HG02884 (cell line): ENCODE results near the gene FADS2.

Experiments
- ATAC-seq: cut with Tn5 transposase; IDR thresholded peaks from one replicate; pipeline ENCODE4 v1.9.1; 2021; ENCODE audit warnings: mild to moderate bottlenecking, moderate library complexity; ENCODE audit not compliant: unreplicated experiment

FADS2 gene

DNA sequence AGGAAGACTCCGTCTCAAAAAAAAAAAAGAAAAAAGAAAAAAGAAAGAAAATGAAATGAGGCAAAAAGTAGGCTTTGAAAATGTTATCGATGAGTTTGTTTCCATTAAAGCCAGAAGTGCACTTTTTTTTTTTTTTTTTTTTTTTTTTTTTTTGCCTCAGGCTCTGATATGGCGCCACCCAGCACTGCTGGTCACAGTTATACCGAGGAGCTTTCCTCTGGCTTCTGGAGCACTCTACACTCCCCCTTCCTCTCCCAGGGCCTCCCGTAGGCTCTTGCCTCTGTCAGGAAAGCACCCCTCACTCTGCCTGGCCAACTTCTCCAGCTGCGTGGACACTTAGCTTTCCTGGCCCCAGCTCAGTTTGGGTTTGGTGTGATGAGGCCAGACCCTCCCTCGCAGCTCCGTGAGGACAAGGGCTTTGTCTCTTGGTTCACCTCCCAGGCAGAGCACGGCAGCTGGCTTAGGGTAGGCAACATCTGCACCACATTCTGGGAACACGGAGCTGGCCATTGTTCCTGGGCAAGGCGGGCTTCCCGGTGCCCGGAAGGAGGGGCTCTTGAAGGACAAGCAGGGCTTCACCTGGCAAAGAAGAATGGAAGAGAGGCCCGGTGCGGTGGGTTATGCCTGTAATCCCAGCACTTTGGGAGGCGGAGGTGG is 16.9 kb downstream of the FADS2 start:
- no peak for ATAC-seq

DNA sequence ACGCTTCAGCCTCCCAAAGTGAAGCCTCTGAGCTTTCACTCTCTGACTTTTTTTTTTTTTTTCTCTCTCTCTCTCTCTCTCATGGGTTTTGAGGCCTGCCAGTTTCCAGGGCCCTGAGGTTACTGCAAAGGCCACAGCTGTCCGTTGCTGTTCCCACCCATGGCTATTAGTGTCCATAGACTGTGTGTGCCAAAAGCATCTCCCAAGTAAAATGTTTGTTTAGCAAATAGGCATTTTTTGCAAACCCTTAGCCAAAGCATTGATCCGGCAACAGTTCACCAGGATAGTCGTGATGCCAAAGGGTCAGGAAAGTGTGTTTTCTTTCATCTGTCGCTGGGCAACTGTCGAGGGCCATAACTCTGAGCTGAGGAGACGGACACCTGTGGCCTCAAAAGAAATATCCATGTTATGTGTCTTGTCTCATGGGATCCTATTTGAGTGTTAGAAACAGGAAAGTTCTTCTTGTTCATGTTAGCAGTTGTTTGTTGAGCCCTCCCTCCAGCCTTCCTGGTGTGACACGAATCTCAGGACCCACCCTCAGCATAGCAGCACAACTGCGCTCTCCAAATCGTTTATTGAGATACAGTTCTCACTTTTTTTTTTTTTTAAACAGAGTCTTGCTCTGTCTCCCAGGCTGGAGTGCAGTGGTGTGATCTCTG is 18.4 kb downstream of the FADS2 start:
- ATAC-seq, result no peak

DNA sequence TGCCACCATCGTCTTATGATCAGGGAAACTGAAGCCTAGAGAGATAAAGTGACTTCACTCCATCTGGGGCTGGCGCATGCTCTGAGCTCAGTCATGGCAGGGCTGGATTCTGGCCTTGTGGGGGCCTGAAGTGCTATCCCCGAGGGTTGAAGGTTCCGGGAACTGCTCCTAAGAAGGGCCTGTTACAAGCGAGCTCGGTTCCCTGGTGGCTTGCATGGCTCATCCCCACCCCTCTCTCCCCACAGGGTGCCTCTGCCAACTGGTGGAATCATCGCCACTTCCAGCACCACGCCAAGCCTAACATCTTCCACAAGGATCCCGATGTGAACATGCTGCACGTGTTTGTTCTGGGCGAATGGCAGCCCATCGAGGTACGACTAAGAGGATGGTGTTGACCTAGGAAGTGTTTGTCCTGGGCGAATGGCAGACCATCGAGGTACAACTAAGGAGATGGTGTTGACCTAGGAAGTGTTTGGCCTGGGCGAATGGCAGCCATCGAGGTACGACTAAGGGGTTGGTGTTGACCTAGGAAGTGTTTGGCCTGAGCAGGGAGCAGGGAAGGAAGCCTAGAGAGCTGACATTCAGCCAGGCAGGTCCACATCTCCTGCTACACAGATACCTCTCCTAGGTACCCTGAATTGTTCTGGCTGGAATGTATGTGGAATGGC is 19.9 kb downstream of the FADS2 start:
- ATAC-seq, result no peak

DNA sequence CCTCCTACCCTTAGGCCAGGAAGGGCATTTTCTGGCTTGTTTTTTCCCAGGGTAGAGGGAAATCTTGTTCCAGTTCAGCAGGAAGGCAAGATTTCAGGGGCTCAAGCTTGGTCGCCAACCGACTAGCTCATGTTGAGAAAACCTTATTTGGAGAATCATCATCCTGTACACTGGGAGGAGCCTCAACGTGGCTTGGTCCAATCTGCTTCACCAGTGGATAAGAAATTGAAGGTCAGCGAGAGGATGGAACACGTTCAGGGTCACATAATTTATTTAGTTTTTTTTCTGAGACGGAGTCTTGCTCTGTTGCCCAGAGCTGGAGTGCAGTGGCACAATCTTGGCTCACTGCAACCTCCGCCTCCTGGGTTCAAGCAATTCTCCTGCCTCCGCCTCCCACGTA is 20.5 kb downstream of the FADS2 start:
- ATAC-seq, result no peak

- ATAC-seq, result no peak
Measured at GRCh38 chr11:61850687-61851086, 22.6 kb downstream of the FADS2 start.

DNA sequence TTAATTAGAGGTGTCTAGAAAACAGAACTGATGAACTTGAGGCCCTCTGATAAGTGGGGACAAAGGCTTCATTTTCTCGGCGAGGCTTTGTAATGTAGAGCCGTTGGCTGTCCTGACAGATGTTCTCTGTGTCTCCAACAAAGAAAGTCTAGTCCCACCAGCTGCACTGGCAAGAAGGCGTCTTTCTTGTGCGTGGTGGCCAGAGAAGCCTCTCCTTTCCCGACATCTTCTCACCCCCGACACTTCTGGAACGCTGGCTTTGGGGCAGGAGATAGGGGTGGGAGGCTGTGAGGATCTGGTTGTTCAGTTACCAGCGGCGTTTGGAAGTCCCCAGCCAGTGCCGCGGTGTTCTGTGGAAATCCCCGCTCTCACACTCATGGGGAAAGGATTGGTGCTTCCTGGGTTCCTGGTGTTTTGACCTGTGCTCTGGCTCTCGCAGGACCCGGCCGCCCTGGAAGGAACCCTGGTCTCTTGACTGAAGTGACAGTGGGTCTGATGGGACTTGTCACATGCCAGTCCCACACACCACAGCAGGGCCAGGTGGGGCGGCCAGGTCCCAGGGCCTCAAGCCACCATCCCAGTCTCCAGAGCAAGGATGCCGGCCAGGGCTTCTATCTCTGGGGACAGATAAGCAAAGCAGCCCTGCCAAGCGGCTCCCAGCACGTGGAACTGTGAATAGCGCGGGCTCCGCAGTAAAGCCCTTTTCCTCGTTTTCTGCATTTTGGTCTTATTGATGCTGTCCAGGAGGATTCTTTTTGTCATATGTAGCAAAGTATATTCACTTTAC is 23.2 kb downstream of the FADS2 start:
- ATAC-seq, result no peak

- no peak for ATAC-seq
Measured at GRCh38 chr11:61851900-61852295, 23.8 kb downstream of the FADS2 start.

DNA sequence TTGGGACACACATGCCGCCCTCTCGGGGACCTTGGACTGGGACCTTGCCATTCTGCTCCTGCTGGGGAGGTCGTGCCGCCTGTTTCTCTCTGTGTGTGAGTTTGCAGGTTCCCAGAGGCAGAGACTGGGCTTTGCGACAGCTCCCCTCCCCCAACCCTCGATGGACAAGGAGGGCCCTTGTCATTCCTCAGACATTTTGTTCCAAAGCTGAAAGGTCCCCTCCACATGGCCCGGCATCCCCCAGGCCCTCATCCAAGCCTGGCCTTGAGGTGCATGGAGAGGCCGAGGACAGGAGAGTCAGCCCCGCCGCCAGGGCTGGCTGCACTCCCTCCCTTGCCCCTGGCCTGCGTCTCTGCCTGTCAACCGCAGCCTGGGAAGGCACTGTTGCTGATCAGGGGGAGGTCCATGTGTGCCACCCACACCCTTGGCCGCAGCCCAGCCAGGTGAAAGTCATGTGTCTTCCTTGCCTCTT is 25.6 kb downstream of the FADS2 start:
- ATAC-seq, result no peak

DNA sequence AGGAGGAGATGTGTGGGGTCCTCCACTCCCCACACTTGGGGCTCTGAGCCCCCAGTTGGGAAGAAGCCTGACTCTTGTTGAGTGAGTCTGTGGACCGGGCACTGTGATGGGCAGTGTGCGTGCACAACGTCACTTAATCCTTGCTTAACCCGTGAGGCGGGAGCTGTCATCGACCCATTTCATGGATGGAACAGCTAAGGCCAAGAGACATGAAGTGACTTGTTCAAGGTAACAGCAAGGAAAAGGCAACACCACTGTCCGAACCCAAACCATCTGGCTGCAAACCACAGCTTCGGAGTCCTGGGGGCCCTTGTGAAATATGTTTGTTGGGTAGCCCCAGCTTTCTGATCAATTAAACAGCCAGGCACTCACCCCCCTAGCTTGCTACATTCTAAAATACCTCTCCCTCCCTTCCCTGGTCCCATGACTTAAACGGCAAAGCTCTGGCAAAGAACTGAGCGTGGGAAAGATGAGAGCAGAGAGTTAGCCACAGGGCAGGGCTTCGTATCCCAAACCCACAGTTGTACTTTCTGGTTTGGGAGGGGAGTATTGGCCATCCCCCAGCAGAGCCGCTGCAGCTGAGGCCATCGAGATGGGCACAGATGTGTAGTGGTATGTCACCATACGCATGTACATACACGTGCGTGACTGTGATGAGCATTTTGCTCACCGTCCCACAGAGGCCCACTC is 26.3 kb downstream of the FADS2 start:
- ATAC-seq, result no peak

DNA sequence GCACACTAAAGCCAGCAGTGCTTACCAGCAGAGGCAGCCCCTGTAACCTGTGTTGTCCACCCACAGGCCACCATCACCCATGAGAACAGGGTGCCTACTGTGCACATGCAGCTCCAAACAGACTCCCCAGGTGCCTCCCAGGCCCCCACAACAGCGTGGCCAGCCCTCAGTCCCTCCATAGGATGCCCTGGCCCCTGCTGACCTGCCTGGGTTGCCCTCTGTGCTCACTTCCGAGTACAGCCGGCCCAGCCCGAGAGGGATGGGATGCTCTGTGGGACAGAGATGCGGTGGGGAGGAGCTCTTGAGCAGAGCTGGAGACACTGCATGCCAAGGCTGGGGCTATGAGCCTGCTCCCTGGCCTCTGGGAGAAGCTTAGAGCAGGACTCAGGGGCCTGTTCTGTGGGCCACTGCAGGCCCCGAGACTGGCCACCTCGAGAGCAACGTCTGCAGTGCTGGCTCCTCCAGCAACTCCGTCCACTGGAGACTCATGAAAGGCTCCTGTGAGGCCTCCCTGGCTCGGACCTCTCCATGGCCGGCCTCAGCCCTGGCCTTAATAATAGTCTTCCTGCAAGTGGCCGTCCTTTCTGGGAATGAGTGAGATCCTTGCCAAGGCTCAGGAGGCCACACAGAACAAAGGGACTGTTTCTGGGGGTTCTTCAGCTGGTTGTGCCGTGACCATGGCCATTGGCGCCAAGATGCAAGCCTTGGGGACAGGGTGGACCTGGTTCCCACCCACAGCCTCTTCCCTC is 27.0 kb downstream of the FADS2 start:
- ATAC-seq, result no peak

DNA sequence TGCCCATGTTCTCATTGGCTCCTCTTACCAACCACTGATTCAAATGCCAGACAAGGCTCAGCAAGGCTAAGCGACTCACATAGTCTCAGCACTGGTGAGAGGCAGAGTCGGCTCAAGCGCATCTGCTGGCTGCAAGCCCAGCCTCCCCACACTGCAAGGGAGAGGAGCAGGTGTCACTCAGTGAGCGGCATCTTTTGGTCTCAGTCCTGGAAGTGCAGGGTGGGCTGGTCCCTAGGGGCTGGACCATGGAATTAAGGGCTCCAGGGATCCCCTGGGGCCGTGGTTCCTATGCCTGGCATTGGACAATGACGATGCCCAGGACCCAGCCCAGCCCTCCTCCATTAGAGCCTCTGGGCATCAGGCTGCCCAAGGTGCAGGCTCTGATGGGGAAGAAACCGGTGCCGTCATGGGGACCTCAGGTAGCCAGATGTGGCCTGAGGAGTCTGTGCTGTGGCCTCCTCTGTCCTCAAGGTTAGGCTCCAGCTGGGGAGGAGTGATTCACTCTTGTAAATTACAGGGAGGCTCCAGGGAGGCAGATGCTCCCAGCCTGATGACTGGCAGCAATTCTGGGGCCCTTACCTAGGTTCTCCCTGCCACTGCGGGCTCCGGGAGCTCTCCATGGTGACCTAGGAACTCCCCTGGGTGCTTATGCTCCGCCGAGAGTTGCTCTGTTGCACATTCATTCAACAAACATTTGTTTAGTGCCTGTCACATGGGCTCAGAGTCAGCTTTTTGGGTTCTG is 28.0 kb downstream of the FADS2 start:
- ATAC-seq, result no peak

DNA sequence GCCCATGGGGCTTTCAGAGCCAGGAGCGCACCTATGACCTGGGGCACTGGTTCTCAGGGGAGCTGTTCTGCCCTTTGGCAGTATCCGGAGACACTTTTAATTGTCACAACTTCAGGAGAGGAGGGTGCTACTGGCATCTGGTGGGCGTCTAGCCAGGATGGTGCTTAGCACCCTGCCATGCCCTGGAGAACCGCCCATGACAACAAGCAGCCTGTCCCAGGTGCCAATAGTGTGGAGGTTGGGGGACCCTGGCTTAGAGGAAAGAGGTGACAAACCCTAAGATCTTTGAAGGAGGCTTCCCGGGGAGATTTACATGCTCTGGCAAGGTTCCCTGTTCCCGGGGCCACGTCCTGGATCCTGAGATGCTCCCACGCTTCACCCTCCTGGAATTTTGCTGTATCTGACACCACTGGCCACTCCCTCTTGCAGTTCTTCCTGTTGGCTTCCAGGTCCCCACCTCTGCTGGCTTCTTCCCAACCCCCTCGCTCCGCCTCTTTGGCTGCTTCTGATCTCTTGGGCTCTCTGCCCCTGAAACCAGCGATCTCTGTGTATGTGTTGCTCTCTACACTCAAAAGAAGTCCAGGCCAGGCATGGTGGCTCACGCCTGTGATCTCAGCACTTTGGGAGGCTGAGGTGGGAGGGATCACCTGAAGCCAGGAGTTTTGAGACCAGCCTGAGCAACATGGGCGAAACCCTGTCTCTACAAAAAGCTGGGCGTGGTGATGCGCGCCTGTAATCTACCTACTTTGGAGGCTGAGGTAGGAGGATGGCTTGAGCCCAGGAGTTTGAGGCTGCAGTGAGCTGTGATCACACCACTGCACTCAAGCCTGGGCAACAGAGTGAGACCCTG is 32.2 kb downstream of the FADS2 start:
- ATAC-seq, result no peak

DNA sequence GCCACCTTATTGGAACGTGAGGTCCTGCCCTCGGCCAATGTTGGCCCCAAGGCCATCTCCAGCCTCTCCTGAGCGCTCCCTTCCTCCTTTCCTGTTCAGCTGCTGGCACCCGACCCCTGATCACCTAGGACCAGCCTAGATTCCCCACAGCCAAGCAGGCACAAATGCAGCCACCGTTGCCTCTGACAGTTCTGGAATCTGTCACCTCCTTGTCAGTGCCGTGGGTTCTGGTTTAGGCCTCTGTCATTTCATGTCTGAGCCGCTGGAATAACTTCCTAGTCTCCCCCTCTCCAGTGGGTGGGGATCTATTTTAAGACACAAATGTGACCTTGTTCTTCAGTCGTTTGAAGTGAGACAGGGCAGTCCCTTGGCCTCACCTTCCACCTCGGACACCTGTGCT is 33.5 kb downstream of the FADS2 start:
- no peak for ATAC-seq

GRCh38 chr11:61862714-61863547 is 34.8 kb downstream of the FADS2 start:
- no peak for ATAC-seq

DNA sequence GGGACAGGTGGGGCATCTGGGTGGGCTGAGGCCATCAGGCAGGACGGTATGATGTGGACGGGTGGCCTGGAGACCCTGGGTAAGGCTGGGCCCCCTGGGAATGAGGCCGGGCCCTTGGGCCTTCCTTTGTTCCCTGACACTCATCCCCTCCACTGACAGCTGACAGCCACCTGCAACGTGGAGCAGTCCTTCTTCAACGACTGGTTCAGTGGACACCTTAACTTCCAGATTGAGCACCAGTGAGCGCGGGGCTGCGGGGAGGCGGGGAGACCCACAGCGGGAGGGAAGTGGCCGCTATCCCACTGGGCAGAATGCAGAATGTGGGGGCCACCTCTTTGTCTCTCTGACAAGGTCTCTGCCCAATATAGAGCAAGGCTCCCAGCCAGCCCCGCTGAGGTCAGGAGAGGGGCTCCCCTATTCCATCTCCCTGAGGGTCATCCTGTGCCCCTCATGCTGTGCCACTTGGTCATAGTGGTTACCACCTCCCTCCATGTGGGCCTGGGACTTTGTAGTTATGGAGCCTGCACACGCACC is 35.5 kb downstream of the FADS2 start:
- no peak for ATAC-seq

- no peak for ATAC-seq
Measured at GRCh38 chr11:61864814-61865775, 37.0 kb downstream of the FADS2 start.
